Measurements from ENCODE around the gene SYNRG.

SYNRG gene

GRCh38 chr17:37605813-37606505 is 3.3 kb downstream of the SYNRG start:
- DNase-seq (ENCODE audit: low read depth, low spot score): no peak

GRCh38 chr17:37605081-37605480 is 4.1 kb downstream of the SYNRG start:
- DNase-seq (ENCODE audit: low read depth, low spot score): no peak

GRCh38 chr17:37604556-37604955 is 4.7 kb downstream of the SYNRG start:
- no peak for DNase-seq (ENCODE audit: low read depth, low spot score)

DNA sequence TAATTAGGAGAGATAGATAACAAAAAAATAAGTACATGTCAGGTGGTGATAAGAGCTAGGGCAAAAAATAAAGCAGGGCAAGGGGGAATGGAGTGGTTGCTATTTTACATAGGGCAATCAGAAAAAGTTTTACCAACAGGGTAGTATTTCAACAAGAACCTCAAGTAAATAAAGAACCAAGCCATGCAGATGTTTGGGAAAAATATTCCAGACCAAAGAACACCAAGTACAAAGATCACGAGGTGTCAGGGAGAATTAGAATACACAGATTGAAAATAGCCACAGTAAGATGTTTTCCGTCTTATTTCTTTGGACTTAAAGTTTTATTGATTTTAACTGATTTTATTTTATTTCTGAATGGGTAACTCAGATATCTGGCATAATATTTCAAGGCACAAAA is 11.1 kb downstream of the SYNRG start:
- DNase-seq (ENCODE audit: low read depth, low spot score): no peak

GRCh38 chr17:37592291-37592690 is 16.9 kb downstream of the SYNRG start:
- no peak for DNase-seq (ENCODE audit: low read depth, low spot score)

DNA sequence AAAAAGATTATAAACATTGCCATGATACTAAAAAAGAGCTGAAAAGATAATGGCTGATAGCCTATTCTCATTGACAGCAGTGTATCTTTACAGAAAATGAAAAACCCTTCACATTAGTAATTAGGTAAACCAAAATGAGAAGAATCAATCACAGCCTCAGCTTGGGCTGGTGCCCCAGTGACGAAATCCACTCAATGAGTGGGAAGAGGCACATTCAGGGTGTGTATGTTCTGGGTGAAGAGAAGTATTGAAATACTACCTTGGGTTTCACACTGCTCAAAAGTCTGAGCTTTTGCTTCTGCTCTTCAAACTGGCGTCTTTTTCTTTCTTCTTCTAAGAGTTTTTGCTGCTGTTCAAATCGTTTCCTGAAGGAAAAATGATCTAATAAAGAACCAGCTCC is 24.2 kb downstream of the SYNRG start:
- DNase-seq (ENCODE audit: low read depth, low spot score): no peak

- DNase-seq (ENCODE audit: low read depth, low spot score): no peak
These were observed 32.9 kb downstream of the SYNRG start for GRCh38 chr17:37576281-37576680.

DNA sequence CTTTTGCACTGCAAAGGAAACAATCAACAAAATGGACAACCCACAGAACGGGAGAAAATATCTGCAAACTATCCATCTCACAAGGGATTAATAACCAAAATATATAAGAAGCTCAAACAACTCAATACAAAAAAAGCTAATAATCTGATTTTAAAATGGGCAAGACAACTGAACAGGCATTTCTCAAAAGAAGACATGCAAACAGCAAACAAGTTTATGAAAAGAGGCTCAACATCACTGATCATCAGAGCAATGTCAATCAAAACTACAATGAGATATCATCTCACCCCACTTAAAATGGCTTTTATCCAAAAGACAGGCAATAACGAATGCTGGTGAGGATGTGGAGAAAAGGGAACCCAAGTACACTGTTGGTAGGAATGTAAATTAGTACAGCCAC is 34.8 kb downstream of the SYNRG start:
- DNase-seq (ENCODE audit: low read depth, low spot score): no peak

GRCh38 chr17:37571674-37572073 is 37.5 kb downstream of the SYNRG start:
- no peak for DNase-seq (ENCODE audit: low read depth, low spot score)

- peak; percentile 63 for DNase-seq (ENCODE audit: low read depth, low spot score)
These were observed 38.6 kb downstream of the SYNRG start for GRCh38 chr17:37570527-37571093.

DNA sequence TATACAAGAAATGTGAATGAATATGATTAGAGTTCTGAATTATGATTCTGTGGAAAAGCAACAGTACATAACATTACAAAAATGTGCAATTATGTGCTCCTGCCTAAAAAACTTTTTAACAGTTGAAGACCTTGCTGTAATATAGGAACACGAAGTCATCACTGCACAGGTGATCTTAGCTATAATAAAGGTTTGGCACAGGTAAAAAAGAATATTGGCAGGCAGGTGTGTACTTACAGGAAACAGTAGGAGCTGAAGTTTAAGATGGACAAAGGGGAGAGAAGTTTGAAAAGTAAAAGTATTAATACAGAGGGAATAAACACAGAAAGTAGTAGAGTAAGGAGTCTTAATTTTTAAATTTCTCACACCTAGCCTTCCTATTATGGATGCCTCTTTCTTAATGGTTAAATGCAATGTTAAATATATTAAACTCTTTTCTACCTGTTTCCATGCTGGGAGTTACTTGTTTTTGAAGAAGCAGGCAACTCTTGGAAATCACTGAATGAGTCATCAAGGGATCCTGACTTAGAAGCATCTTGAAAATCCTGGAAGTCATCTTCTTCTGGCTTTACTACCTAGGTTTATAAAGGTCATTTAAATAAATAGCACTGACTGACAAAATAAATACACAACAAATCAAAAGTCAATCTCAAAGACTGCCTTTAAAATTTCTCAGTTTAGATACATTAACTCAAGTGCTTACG is 40.7 kb downstream of the SYNRG start:
- DNase-seq (ENCODE audit: low read depth, low spot score): no peak

- no peak for DNase-seq (ENCODE audit: low read depth, low spot score)
These were observed 41.7 kb downstream of the SYNRG start for GRCh38 chr17:37567538-37567937.

- no peak for DNase-seq (ENCODE audit: low read depth, low spot score)
These were observed 42.1 kb downstream of the SYNRG start for GRCh38 chr17:37567137-37567536.

GRCh38 chr17:37564252-37564651 is 45.0 kb downstream of the SYNRG start:
- DNase-seq (ENCODE audit: low read depth, low spot score): no peak

- DNase-seq (ENCODE audit: low read depth, low spot score): no peak
These were observed 47.0 kb downstream of the SYNRG start for GRCh38 chr17:37562016-37562745.

DNA sequence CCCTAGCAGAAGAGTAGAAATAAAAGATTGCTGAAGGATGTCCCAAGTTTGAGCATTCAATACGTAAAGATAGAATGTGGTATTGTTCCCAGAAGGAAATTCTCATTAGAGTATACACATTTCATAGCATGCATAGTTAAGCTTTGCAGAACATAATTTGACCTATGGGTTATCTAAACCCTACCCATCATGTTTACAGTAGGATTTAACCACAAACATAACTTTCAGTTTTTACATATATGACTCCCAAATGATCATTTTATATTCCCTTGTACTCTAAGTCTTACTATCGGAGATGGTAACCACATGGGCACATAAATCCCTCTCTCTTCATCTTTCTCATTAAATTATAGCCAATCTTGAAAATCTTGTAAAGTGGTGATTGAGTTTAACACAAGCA is 50.9 kb downstream of the SYNRG start:
- DNase-seq (ENCODE audit: low read depth, low spot score): no peak

DNA sequence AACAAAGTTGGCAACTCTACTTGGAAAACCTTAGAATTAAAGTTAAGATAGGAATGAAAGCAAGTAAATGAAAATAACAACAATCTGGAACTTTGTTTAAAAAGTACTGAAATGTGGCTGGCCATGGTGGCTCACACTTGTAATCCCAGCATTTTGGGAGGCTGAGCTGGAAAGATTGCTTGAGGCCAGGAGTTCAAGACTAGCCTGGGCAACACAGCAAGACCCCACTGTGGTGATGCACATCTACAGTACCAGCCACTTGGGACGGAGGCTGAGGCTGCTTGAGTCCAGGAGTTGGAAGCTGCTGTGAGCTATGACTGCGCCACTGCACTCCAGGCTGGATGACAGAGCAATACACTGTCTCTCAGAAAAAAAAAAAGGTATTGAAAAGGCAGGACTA is 51.7 kb downstream of the SYNRG start:
- no peak for DNase-seq (ENCODE audit: low read depth, low spot score)

DNA sequence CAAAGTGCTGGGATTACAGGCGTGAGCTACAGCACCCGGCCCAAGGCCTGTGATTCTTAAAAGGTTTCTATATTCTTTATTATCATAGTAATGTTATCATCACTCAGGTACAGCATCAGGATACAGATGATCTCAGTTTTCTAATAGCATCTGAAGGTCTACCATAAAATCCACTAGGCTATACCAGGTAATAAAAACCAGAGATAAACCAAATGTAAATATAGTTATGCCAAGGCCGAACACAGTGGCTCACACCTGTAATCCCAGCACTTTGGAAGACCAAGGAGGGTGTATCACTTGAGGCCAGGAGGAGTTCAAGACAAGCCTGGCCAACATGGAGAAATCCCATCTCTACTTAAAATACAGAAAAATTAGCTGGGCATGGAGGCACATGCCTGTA is 53.8 kb downstream of the SYNRG start:
- no peak for DNase-seq (ENCODE audit: low read depth, low spot score)

DNA sequence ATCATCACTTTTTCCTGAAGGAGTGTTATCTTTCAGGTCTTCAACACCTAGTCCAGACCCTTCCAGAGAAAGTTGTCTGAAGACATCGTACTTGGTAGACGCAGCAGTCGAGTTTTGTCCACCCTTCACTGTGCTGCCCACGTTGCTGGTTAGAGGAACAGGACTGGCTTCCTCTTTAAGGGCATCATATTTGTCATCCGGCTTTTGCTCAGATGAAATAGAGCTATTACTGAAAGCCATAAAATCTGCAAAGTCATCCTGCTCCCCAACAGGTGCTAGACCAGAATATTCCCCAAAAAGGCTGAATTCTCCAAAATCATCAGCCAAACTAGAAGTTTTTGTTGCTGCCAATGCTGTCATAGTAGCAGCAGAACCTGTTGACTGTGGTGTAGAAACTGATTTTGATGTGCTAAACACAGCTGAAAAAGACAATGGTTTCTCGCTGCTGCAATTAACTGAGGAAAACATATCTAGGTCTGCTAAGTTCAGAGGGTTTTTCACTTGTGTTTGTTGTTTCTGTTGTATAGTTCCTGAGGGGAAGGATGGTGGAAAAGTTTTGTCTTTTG is 55.7 kb downstream of the SYNRG start:
- DNase-seq (ENCODE audit: low read depth, low spot score): no peak

DNA sequence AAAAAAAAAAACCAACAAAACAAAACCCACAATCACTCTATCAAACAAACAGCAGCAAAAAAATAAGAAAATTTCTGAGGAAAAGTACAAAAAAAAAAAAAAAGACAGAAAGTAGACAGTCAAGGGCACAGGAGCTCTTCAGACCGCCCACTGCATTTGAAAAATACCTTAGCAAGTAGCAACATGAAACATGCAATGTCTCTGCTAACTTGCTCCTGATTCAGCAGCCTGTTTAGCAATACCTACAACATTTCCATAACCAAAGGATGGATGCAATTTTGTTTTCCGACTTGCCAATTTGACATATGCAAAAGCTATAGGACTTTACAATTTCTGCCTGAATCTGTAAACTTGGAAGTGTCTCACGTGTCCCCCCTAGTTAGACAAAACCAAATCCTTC is 57.4 kb downstream of the SYNRG start:
- no peak for DNase-seq (ENCODE audit: low read depth, low spot score)

- DNase-seq (ENCODE audit: low read depth, low spot score): no peak
These were observed 61.2 kb downstream of the SYNRG start for GRCh38 chr17:37547986-37548385.

DNA sequence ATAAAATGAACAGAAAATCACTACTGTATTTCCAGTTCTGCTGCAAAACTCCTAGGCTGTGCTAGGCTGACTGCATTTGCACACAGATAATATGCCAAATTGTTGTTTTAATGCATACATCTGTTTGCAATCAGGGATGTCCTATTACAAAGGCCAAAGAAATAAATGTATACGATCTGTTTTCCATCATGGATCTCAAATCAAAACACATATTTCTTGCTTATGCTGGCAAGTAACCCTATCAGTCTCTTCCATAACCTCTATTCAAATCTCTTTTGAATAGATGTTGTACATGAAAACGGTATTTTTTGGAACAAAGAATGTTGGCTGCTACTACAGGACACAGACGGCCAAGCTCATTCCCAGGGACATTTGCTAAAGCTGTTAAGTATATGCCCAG is 62.9 kb downstream of the SYNRG start:
- no peak for DNase-seq (ENCODE audit: low read depth, low spot score)
